WI38 (cell line): ENCODE results near the gene PRSS27.

Source experiments
- H3K4me3 ChIP-seq: 2 replicates; pipeline ENCODE4 v1.5.1; 2011; ENCODE audit warnings: low read depth, mild to moderate bottlenecking, control low read depth, low read length
- CTCF ChIP-seq: IDR thresholded peaks from 2 replicates; pipeline ENCODE4 v1.5.1; 2012; ENCODE audit warnings: low read depth, mild to moderate bottlenecking, control low read depth, low read length

The PRSS27 gene

GRCh38 chr16:2737238-2737605 lies 17.2 kb upstream of the PRSS27 start:
- TF ChIP-seq CTCF = no peak
- no peak overlapping the region for H3K4me3 ChIP-seq

GRCh38 chr16:2736476-2737237 lies 16.6 kb upstream of the PRSS27 start:
- TF ChIP-seq CTCF = no peak

GRCh38 chr16:2734844-2735515 lies 15.0 kb upstream of the PRSS27 start:
- no peak overlapping the region for H3K4me3 ChIP-seq
- TF ChIP-seq CTCF = no peak

More at GRCh38 chr16:2736476-2737237, 16.6 kb upstream of the PRSS27 start:
- no peak overlapping the region for H3K4me3 ChIP-seq

GRCh38 chr16:2728034-2728433 lies 8.0 kb upstream of the PRSS27 start:
- H3K4me3 ChIP-seq = no peak overlapping the region

GRCh38 chr16:2726923-2727322 lies 6.9 kb upstream of the PRSS27 start:
- TF ChIP-seq CTCF = no peak

More at GRCh38 chr16:2728034-2728433, 8.0 kb upstream of the PRSS27 start:
- no peak for TF ChIP-seq CTCF

GRCh38 chr16:2724816-2725348 lies 4.9 kb upstream of the PRSS27 start:
- H3K4me3 ChIP-seq = no peak overlapping the region
- no peak for TF ChIP-seq CTCF

More at GRCh38 chr16:2726923-2727322, 6.9 kb upstream of the PRSS27 start:
- no peak overlapping the region for H3K4me3 ChIP-seq
